ENCODE measurements around the gene CLRN1.
A peak's percentile ranks its signal among the peaks of the same experiment; 100 is the strongest.

CLRN1 gene

DNA sequence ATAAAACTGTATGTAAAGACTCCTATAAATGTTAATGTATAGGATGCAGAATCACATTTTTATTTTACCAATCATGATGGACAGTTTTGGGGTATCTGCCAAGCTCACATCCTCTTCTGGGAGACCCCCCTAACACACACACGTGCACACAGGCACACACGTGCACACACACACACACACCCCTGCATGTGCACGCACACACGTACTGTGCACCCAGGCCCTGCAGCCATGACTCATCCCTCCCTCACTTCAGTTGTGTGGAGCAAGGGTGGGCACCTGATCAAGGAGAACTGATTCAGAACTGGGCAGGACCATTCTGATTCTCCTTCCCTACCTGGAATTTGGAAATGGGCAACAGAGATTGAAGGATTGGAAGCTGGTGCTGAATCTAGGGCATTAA is 51.3 kb downstream of the CLRN1 start:
- no peak for DNase-seq (ENCODE audit: low spot score)

DNA sequence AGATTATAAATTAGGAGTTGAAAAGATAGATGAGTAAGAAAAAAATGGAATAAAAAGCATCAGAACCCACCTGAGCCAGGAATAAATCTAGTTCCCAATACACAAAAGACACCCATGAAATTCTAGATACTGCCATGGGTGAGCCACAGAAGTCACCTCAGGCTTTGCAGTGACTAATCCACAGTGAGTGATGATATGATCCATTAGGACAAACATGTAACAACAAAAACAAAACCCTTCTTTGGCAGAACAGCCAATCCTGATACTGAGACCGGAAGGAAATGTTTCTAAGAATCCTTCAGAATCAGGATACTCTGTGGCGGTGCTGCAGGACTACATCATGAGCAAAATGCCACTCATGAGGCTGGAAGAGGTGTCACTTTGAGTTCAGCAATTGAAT is 52.3 kb downstream of the CLRN1 start:
- no peak for DNase-seq (ENCODE audit: low spot score)

DNA sequence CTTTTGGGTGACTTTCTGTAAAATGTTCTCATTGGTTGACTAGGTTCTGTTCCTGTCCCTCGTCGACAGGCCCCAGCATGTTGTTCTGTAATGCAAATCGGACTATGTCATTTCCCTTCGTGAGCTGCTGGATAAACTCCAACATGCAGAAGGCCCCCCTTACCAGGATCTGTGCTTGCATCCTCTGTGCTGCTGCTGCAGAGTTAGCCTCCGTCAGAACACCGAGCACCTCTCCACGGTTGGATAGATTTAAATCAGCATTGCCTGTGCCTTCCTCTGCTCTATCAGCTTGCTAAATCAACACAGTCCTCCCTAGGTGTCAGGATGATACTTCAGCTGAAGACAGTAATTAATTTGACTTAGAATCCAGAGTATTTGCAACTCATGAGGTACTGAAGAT is 54.6 kb downstream of the CLRN1 start:
- DNase-seq (ENCODE audit: low spot score), result no peak

DNA sequence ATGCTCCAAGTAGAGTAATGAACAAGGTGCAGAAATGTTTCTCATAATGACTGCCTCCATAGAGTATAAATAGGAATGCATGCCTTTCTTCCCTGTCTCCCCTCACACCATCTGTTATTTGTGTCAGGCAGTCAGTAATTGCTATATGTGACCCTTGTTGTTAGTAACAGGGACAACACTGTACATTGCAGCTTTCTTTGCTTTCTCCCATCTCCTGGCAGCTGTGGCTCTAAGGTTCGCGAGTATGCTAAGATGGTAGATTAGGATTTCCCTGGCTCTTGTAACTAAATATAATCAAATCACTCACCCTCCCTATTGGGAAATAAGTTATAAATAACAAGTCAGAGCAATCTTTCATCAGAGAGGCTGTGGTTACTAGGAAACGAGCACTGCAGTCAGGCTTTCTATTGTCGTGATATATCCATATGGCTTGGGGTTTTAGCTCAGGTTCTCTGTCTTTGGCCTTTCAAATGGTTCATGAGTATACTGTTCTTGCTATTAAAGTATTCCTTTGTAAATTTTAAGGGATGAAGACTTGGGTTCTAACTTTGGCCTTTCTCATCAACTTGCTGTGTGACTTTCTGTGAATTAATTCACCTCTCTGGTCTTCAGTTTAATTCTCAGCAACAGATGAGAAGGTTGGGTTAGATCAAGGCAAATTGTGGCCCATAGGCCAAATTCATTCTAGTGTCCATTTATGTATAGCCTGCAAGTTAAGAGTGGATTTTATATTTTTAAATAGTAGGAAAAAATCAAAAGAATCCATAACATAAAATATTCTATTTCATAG is 59.2 kb downstream of the CLRN1 start:
- no peak for DNase-seq (ENCODE audit: low spot score)

DNA sequence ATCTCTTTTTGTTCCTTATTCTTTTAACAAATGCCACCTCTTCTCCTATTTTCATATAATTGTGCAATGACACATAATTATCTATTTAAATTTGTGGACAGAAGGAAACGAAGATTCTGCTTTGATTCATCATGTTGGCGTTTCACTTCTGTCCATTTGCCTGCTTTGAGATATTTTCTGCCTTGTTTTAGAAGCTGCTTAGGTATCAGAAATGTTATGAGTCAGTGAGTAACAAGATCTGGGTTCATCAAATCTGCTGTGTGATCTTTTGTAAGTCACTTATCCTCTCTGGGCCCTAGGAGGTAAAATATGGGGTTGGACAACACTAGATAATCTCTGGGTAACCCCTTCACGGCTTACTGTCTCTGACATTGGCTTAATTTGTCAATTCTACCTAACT is 60.0 kb downstream of the CLRN1 start:
- no peak for DNase-seq (ENCODE audit: low spot score)

DNA sequence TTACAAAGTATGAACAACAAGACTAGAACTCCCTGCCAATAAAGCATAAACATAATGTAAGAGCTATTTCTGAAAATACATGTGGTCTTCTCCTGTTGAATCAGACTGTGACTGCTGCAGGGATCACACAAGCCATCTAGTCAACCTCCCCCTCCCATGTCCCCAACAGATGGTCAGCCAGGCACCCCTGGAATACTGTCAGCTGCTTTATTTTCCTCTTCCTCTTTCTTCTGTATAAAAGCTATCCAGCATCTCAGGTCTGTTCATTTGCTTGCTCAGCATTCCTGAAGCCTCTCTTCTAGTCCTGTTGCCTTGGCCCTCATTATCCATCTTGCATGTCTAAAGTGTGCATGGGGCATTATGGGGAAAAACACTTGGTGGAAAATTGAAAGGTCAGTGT is 60.8 kb downstream of the CLRN1 start:
- no peak for DNase-seq (ENCODE audit: low spot score)

DNA sequence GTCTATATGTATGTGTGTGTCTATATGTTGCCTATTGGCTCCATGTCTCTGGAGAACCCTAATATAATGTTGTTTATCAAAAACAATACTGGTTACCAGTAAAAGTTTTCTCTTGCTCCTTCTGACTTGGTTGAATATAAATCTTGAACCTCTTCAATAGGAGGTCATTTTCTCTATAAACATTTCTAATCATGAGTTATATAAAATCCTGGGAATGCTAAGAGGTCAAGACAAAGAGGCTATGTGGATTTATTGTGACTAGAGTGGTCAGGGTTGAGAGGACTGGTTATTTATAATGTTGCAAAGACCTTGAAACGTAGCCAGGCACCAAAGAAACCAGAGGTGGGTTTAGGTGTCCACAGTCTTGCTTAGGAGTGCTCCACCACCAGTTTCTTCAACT is 66.1 kb downstream of the CLRN1 start:
- DNase-seq (ENCODE audit: low spot score), result no peak

DNA sequence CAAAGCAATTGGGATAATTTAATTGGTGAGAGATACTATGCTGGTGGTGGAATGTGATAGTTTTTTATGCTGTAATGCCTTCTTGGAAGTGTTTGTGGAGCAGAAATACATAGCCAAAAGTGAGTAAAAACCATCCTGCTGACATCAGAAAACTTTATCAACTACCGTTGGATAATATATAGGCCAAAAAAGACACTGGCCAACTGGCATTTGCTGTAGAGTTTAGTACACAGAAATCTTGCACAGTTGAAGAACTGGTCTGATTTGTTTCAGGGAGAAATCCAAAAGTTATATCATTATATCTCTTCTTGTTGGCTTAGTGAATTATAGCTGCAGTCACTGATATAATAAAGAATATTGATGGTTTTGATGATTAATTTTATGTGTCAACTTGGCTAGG is 66.8 kb downstream of the CLRN1 start:
- DNase-seq (ENCODE audit: low spot score), result no peak

DNA sequence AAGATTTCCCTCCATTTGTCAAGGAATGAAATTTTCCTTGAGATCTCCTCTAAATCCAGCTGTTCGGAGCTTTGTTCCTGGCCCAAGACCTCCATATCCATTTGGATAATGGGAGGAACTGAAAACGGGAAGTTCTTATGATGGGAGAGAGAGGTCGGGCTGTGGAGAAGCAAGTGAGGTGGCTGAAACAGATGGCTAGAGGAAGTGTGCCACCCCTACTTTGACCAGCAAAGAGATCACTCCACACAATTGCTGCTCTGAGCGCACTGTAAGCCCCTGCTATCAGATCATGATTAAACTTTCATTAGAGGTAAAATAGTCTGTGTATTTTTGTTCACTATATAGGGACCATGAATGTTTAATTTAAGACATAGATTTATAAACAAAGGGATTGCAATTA is 67.2 kb downstream of the CLRN1 start, which contains the start of gene MINDY4B:
TSS of gene MINDY4B (minus strand) at position 101 of the 400 bp plus-strand sequence. CDS start at position 101, 0 bp downstream.
- no peak for DNase-seq (ENCODE audit: low spot score)

DNA sequence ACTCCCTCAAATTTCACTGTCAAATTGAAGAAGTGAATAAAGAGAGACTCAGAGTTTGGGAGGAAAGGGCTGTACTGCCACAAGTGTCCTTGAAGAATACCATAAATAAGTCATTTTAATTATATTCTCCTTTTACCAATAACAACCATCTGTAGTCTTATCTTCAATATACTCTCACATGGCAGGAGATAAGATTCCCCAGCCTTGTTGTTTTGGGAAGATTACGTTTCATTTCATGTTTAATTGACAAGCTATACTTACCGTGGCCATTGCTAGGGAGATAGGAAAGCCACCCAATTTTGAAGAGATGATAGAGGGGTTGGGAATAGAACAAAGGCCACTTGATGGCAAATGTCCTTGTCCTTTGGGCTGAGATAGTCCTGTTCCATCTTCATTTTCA is 69.5 kb downstream of the CLRN1 start:
- DNase-seq (ENCODE audit: low spot score), result no peak

DNA sequence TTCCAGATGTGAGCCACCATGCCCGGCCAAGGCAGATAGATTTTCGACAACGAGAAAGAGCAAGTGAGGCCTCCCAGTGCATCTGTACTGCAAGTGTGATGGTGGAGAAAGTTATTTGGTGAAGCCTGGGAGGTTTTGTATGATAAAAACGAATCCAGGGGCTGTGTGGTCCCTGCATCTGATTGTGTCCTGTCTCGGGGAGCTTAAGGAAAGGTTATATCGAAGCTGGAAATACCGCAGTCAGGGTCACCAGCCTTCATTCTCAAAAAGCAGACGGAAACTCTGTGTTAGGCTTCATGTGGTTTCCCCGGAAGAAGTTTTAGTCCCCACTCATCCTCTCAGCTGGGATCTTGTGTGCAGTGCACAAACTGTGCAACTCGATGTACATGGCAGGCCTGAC is 70.7 kb downstream of the CLRN1 start:
- DNase-seq (ENCODE audit: low spot score), result no peak

DNA sequence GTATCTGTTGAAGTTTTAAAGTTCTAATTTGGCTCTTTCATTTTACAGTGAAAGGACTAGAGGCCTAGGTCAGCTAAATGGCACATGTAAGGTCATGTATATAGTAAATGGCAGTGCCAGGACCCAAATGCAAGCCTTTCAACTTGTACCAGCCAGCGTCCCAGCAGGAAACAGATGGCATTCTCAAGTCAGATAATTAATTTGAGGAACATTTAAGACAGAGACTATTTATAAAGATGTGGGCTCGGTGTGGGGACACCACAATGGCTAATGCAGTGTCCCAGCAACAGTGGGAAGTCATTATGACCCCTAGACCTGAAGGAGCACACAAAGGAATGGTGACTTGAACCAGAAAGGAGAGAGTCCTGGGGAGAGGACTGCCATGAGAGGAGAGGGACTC is 73.4 kb downstream of the CLRN1 start:
- DNase-seq (ENCODE audit: low spot score), result no peak

DNA sequence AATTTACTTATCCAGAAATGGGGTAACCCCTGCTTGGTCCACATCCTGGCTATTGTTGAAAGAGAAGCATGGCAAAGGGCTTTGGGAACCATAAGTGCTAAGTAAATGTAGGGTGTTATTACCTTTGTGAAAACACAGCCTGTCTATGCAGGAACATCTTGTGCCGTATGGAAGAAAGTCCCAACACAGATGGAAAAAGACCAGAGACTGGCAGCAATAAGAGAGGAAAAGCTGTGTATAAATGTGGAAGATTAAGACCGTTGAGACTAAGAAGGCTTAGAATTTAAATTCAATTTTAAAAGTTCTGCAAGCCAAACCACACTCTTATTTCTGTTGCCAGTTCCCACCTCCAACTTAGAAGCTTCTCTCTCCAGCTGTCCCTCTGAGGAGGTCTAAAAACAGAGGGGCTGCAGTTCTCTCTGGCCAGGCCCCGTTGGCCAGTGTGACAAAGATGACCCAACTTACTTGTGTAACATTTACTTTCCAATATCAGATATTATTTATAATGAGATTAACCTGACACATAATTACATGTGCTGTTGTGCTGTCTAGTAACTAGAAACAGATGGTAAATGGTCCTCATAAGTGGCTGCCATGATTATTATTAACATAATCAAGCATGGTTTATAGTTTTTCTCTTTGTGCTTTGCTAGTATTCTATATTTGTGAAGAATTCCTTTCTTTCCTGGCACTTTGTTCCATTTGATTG is 74.3 kb downstream of the CLRN1 start:
- DNase-seq (ENCODE audit: low spot score), result no peak

DNA sequence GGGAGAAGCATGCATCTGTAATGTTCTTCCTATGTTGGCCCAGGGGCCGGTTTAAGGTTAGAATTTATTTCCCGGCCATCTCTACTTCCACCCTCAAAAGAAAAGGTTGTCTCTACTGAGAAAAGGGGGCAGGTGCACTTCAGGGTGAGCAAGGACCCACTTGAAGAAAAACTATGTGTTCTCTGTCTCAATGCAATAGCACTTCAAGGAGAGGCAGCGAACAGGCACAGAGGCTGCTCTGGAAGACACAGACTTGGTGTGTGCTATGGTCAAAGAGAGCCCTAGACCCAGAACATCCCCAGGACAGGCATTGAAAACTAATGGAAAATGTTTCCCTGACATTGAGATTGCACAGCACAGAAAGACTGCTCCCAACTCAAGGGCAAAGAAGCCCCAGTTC is 74.9 kb downstream of the CLRN1 start:
- no peak for DNase-seq (ENCODE audit: low spot score)

DNA sequence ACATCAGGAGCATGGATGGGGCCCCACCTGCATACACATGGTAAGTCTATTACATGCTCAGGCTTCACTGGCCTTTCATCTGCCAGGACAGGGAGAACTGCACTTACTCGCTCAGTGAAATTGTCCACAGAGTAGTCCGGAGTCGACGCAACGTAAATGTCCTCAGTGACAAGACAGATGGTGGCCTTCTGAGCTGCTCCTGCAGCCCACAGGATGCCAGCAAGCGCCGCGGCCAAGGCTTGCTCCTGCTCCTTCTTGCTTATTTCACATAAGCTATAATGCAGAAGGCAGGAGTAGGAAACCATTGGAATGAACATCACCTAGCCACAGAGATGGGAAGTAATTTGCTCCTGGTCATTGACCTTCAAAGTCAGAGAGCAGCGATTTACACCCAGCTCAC is 81.7 kb downstream of the CLRN1 start:
- DNase-seq (ENCODE audit: low spot score), result no peak

DNA sequence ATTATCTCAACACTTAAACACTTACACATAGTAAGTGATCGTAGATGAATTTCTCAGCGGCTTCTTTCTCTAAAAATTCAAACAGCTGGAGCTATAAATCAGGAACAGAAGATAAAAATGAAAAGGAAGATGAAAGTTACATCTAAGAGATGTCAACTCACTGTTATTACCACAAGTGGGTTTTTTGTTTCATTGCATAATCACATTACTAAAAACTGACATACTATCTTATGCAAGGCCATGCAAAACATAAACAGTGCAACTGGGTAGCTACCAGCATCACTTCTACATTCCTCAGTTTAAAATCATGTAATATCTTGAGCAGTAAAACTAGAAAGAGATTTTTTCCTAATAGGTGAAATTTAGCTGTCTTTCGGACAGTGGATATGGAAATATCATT is 82.2 kb downstream of the CLRN1 start:
- no peak for DNase-seq (ENCODE audit: low spot score)

DNA sequence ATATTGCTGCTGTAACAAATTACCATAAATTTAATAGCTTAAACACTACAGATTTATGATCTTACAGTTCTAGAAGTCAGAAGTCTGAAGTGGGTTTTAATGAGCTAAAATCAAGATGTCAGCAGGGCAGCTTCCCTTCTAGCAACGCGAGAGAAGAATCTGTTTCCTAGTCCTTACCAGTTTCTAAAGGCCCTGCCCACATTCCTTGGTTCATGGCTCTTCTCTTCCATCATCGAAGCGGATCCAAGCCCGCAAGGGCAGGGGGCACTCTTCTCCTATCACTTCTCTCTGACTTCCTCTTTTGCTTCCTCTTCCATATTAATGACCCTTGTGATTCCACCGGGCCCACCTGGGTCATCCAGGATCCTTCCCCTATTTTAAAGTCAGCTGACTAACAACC is 83.4 kb downstream of the CLRN1 start:
- no peak for DNase-seq (ENCODE audit: low spot score)

DNA sequence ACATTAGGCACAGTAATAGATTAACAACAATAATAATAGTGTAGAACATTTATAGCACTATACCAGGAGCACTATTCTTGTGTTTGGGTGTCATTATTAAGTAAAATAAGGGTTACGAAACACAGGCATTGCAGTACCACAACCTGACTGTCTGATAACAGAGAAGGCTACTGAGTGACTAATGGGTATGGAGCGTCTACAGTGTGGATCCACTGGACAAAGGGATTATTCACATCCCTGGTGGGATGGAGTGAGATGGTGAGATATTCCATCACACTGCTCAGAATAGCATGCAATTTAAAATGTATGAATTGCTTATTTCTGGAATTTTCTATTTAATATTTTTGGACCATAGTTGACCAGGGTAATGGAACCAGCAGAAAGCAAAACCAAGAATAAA is 85.5 kb downstream of the CLRN1 start:
- DNase-seq (ENCODE audit: low spot score), result no peak

DNA sequence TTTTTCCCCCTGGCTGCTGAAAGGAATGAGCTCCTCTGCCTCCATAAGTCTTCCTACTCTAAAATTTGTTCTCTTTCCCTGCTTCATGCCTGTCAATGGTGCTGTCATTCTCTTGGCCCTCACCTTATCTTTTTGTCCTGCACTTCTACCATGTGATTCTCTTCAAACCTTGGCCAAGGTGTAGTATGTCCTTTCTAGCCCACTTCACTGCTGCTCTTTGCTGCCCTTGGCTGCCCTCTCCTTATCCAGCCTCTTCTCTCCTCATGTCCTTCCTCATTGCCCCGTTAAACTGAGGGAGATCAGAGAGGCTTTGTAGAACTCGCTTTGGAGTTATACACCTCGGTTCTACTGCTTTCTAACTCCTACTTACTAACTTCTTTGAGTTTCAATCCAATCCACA is 87.0 kb downstream of the CLRN1 start:
- DNase-seq (ENCODE audit: low spot score), result no peak

DNA sequence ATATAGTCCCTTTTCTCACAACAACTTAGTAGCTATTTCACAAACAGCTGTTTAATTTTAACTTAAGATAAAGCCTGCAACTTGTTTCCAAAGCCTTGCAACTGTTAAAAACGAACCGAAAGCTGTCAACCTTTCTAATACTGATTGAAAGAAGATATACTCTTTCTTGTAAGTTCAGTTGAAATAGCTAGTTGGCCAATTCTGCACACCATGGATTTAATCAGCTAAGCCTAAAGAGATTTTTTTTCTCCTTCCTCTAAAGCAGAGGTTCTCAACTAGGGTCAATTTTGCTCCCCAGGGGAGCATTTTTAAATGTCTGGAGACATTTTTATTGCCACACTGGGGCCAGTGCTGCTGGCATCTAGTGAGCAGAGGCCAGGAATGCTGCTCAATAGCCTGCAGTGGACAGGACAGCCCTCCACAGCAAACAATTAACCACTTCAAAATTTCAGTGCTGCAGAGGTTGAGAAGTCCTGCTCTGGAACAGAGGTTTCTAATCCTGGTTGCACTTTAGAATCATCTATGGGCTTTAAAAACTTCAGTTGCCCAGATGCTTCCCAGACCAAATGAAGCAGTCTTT is 93.4 kb downstream of the CLRN1 start:
- no peak for DNase-seq (ENCODE audit: low spot score)

DNA sequence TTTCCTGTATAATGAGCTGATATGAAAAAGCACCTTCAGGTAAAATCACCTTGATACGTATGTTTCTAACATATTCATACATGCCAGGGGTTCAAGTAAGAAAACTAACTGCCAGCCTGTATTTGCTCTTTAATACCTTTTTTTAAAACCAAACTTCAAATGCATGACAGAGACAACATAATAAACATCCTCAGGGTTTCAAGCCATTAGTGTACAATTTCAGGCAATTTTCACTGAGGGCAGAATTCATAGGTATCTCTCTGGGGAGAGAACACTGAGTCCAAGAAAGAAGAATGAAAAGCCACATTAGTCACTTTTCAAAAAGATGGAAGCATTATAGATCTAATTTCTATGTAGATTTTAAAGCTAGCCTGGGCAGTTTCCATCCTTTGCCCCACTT is 94.2 kb downstream of the CLRN1 start:
- no peak for DNase-seq (ENCODE audit: low spot score)

DNA sequence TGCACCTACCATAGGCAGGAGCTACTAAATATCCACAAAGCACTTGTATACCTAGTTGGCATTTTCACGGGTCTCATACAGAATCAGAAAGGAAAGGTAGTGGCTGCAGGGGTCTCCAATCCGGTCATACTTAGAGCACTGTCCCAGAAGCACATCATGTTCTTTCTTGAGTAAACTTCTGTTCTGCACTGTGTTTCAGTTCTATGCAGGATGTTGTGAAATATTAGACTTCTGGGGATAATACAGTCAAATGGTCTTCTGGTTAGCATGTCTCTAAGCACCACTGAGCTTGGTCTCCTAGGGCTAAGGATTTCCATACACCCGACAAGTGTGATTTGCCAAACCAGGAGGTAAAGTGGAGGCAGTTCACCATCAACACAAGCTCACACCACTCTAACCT is 95.2 kb downstream of the CLRN1 start:
- no peak for DNase-seq (ENCODE audit: low spot score)

DNA sequence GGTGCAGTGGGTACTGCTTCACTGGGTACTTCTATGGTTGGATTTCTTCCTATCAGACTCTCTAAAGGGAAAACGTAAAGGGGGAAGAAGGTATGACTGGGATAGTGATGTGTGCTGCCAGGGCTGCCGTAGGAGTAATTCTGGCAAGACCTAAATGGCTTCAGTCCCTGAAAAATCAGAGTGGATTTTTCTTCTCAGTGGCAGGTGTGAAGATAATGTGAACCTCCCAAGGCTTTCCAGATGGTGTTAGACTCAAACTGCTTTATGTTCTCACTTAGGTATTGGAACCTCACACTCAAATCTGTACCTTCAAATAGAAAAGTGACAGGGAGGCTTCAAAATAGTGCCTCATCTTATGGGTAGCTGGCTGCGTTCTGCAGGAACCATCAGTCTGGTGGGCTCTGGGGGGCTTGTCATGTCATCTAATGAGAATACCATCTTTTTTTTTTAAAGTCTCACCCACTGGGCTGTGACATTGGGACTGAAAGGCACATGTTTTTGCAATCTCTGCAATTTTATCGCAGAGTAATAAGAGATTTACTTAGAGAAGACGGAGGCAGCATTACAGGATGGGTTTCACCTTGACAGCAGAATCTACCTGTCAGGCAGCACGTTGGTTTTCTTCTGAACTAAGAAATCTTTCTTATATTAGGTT is 95.8 kb downstream of the CLRN1 start:
- DNase-seq (ENCODE audit: low spot score), result peak; percentile 14
